ENCODE results near the gene SLC16A11.
"Not testable (repeated sequence)": the region's sequence is repeated elsewhere in the genome, so short reads cannot be mapped to it uniquely, and the experiment has no call there.

Gene SLC16A11

DNA sequence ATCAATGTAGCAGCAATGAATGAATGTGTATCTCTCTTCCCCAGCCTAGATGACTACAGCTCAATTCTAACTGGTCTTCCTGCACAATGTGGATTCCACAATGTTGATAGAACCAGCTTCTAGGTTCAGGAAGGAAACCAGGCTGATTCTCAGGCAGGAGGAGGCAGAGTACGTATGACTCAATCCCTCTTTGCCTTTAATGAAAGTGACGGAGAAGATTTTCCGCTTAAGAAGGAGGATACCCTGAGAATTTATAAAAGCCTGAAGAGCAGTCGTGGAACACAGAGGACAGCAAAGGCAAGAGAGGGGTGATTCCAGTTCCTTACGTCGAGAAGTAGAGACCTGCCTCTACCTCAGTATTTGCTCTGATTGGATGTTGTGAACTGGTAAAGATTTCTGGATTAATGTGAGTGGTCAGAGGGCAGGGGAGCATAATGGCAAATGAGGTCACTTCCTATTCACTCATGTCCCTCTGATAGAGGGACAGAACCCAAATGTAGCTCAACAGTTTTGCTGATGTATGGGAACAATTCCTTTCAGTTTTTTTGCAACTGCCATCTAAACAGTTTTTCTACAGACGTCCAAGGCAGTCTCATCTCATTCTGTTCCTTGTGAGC lies 15.0 kb upstream of the SLC16A11 start:
- TF ChIP-seq, protein P1, sequence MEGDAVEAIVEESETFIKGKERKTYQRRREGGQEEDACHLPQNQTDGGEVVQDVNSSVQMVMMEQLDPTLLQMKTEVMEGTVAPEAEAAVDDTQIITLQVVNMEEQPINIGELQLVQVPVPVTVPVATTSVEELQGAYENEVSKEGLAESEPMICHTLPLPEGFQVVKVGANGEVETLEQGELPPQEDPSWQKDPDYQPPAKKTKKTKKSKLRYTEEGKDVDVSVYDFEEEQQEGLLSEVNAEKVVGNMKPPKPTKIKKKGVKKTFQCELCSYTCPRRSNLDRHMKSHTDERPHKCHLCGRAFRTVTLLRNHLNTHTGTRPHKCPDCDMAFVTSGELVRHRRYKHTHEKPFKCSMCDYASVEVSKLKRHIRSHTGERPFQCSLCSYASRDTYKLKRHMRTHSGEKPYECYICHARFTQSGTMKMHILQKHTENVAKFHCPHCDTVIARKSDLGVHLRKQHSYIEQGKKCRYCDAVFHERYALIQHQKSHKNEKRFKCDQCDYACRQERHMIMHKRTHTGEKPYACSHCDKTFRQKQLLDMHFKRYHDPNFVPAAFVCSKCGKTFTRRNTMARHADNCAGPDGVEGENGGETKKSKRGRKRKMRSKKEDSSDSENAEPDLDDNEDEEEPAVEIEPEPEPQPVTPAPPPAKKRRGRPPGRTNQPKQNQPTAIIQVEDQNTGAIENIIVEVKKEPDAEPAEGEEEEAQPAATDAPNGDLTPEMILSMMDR (IDR thresholded peaks at IDR 0.05; ENCODE audit: control extremely low read depth, extremely low read depth, low read depth, missing control alignments): no peak
- POLR2A ChIA-PET: no interaction called here
- DNase-seq (ENCODE audit: extremely low spot score): no peak
- CTCF ChIA-PET: interaction anchor here (1.1 to 3.0 kb wide), 4 partner anchors 9 to 118 kb away, joined by 3 to 16 read pairs (median 6); no protein-coding TSS in a partner anchor

DNA sequence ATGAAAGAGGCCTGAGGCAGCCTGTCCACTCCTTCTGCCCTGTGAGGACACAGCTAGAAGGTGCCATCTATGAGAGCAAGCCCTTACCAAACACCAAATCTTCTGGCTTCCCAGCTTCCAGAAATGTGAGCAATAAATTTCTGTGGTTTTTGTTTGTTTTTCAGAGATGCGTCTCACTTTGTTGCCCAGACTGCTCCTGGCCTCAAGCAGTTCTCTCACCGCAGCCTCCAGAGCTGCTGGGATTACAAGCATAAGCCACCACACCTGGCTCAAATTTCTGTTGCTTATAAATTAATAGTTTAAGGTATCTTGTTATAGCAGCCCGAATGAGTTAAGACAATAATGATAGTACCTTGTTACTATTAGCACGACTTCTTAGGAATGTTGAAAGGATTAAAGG lies 12.5 kb upstream of the SLC16A11 start:
- ChIA-PET POLR2A (no interaction called here), CTCF (interaction anchor here (1.6 kb wide), 1 partner anchor 17 kb away, joined by 3 read pairs; no protein-coding TSS in a partner anchor)
- TF ChIP-seq, protein P1 (IDR thresholded peaks at IDR 0.05; ENCODE audit: control extremely low read depth, extremely low read depth, low read depth, missing control alignments): no peak
- no peak for DNase-seq (ENCODE audit: extremely low spot score)

DNA sequence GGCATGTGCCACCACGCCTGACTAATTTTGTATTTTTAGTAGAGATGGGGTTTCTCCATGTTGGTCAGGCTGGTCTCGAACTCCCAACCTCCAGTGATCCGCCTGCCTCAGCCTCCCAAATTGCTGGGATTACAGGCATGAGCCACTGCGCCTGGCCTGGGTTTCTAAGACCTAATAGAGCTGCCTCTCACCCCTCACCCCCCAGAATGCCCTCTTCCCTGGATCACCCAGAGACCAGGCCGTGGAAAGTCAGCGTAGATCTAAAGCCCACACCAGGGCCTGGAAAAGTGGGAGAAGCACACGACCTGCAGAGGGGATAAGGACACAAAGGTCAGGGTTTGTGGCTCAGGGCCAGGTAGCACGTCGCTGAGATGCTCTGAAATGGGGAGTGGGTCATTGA lies 6.7 kb upstream of the SLC16A11 start:
- POLR2A ChIA-PET; DNase-seq (ENCODE audit: extremely low spot score): not testable (repeated sequence)
- CTCF ChIA-PET: interaction anchor here (0.8 to 8.4 kb wide), 17 partner anchors 8 to 246 kb away, joined by 3 to 247 read pairs (median 3); partner anchors contain the start of genes ASGR1 and SLC16A11

DNA sequence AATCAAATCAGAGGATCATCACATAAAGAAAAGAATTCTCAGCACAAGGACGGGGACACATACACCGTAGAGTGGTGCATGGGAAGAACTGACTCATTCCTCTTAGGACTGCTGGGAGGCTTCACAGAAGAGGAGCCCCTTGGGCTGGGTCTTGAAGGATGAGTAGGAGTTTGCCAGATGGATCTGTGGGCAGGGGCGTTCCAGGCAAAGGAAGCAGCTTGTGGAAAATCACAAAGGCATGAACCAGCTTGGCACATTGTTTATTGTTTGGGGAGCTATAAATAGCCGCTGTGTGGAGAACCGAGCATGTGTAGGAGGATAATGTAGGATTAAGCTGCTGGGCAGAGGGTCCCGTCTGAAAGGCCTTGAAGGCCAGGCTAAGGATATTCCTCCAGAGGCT lies 5.1 kb upstream of the SLC16A11 start:
- CTCF ChIA-PET: interaction anchor here (2.5 to 8.4 kb wide), 4 partner anchors 87 to 247 kb away, joined by 7 to 247 read pairs (median 32); partner anchors contain the start of gene ASGR1
- TF ChIP-seq, protein P1 (IDR thresholded peaks at IDR 0.05; ENCODE audit: control extremely low read depth, extremely low read depth, low read depth, missing control alignments): no peak
- DNase-seq (ENCODE audit: extremely low spot score): no peak
- POLR2A ChIA-PET: no interaction called here

DNA sequence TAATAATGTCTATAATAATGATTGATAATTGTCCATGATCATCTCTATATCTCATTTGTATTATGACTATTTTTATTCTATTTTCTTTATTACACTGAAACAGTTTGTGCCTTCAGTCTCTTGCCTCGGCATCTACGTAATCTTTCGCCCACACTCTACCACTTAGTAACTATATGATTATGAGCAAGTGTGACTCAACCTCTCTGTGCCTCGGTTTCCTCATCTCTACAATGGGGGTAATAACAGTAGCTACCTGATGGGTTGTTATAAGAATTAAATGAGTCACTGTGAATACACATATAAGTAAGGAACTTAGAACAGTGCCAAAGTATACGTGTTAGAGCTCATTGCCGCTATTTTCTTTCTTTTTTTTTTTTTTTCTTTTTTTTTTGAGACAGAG lies 3.7 kb upstream of the SLC16A11 start:
- DNase-seq (ENCODE audit: extremely low spot score): no peak
- CTCF ChIA-PET: interaction anchor here (2.9 to 8.4 kb wide), 3 partner anchors 88 to 133 kb away, joined by 8 to 247 read pairs (median 38); no protein-coding TSS in a partner anchor
- TF ChIP-seq, protein P1 (IDR thresholded peaks at IDR 0.05; ENCODE audit: control extremely low read depth, extremely low read depth, low read depth, missing control alignments): no peak
- POLR2A ChIA-PET: no interaction called here

DNA sequence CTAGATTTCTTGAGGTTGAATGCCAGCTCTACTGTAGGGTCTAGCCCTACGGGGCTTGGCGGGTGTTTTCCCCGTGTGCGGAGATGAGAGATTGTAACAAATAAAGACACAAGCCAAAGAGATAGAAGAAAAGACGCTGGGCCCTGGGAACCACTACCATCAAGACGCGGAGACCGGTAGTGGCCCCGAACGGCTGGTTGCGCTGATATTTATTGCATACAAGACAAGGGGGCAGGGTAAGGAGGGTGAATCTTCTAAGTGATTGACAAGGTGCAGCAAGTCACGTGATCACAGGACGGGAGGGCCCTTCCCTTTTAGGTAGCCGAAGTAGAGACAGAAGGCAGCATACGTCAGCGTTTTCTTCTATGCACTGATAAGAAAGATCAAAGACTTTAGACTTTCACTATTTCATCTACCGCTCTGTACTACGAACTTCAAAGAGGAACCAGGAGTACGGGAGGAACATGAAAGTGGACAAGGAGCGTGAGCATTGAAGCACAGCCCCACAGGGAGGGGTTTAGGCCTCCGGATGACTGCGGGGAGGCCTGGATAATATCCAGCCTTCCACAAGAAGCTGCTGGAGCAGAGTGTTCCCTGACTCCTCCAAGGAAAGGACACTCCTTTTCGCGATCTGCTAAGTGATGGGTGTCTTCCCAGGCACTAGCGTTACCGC lies 3.0 kb upstream of the SLC16A11 start:
- POLR2A ChIA-PET: interaction anchor here (1.5 kb wide), 1 partner anchor 168 kb away, joined by 3 read pairs; no protein-coding TSS in a partner anchor
- CTCF ChIA-PET: interaction anchor here (0.9 to 8.4 kb wide), 30 partner anchors 8 to 611 kb away, joined by 3 to 247 read pairs (median 5); partner anchors contain the start of genes ACADVL, DLG4, GABARAP and SENP3
- not testable (repeated sequence) for DNase-seq (ENCODE audit: extremely low spot score)

DNA sequence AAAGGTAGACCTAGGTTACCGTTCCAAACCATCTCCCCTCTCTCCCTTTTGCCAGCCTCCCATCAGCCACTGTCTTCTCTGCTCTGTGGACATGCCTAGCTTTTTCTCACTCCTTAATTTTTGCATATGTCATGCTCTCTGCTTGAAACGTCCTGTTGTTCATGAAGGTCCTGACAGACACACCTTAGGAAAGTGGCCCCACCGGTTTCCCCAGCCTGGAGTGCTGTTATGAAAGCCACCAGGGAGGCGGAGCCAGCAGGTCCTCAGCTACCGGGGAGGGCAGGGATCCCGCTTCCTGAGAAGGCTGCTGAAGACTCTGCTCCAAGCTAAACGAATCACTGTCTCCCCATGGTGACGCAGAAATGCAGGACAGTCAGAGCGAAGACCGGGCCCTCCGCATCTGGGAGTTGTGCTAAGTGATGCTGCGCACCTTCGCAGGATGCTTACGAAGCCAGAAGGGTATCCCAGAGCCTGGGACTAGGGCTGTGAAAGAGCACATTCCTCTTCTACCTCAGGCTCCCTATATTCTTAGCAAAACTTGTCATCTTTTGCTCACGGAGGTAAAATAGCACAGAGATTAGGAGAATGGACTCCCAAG lies 2.3 kb upstream of the SLC16A11 start:
- CTCF ChIA-PET: interaction anchor here (0.7 to 4.6 kb wide), 41 partner anchors 8 to 610 kb away, joined by 3 to 80 read pairs (median 4); partner anchors contain the start of genes ACADVL, ASGR2, DLG4 and GABARAP
- DNase-seq (ENCODE audit: extremely low spot score): no peak
- TF ChIP-seq, protein P1 (IDR thresholded peaks at IDR 0.05; ENCODE audit: control extremely low read depth, extremely low read depth, low read depth, missing control alignments): no peak
- POLR2A ChIA-PET: interaction anchor here (0.5 to 1.5 kb wide), 3 partner anchors 11 to 168 kb away, joined by 3 to 6 read pairs (median 6); partner anchors contain the start of gene SLC16A13

All from GM10248 (cell line).